Adrenal gland (tissue), 5 donors: ENCODE results near the gene CCDC51.

Experiments
- POLR2A ChIP-seq, 2 donors: fragments of 450-650 bp; IDR thresholded peaks; one replicate each; pipeline ENCODE4 v1.6.1; 2017; ENCODE audit warnings: antibody characterized with exemption in 2 of 2, mild to moderate bottlenecking in 2 of 2, moderate library complexity in 1 of 2
- TF ChIP-seq, protein P1 (sequence below), 6 experiments: fragments of 450-650 bp in 4 of 6; fragments of 200-600 bp in 2 of 6; sonication (generic) in 1 of 6; IDR thresholded peaks; 1 replicate in 5 of 6; 2 replicates in 1 of 6; pipeline versions ENCODE4 v1.5.1 to v1.8.0; 2016 to 2021; ENCODE audit warnings: antibody characterized with exemption in 6 of 6, mild to moderate bottlenecking in 2 of 6, moderate library complexity in 1 of 6
- donor health status: DM: no; HTN: no; CAD: no.

DNA sequence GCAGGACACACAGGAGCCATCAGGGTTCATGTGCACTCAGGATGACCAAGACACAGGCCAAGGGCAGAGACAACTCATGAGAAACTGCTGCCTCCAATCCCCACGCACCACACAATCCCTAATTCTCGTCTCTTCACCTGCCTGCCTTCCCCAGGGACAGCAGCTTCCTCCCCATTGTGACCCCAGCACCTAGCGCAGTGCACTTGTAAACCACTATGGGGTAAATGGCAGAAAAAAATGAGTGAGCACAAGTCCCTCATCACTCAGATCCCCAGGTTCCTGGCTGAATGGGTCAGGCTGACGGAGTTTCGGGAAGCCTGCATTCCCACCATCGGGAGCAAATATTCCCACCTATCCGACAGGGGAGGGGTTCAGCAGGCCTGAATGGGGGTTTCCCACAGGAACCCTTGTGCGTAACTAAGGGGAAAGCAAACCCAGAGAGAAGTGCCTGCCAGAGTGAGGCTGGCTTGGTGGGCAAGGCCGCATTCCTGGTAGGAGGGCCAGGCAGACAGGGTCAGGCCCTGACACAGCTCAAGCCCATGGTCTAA, 28.8 kb downstream of the CCDC51 start:
- no peak for TF ChIP-seq POLR2A (IDR thresholded peaks at IDR 0.05)
- TF ChIP-seq, protein P1, sequence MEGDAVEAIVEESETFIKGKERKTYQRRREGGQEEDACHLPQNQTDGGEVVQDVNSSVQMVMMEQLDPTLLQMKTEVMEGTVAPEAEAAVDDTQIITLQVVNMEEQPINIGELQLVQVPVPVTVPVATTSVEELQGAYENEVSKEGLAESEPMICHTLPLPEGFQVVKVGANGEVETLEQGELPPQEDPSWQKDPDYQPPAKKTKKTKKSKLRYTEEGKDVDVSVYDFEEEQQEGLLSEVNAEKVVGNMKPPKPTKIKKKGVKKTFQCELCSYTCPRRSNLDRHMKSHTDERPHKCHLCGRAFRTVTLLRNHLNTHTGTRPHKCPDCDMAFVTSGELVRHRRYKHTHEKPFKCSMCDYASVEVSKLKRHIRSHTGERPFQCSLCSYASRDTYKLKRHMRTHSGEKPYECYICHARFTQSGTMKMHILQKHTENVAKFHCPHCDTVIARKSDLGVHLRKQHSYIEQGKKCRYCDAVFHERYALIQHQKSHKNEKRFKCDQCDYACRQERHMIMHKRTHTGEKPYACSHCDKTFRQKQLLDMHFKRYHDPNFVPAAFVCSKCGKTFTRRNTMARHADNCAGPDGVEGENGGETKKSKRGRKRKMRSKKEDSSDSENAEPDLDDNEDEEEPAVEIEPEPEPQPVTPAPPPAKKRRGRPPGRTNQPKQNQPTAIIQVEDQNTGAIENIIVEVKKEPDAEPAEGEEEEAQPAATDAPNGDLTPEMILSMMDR (IDR thresholded peaks at IDR 0.05): no peak
